HG03378 (cell line): ENCODE measurements around the gene PRKN.

Experiments used
- ATAC-seq: cut with Tn5 transposase; IDR thresholded peaks from one replicate; pipeline ENCODE4 v1.9.1; 2021; ENCODE audit warnings: mild to moderate bottlenecking, moderate library complexity; ENCODE audit not compliant: unreplicated experiment

Gene PRKN

GRCh38 chr6:161649841-161650240 is 1077.7 kb downstream of the PRKN start:
- no peak for ATAC-seq

- no peak for ATAC-seq
These were observed 1078.5 kb downstream of the PRKN start for GRCh38 chr6:161649068-161649467.

DNA sequence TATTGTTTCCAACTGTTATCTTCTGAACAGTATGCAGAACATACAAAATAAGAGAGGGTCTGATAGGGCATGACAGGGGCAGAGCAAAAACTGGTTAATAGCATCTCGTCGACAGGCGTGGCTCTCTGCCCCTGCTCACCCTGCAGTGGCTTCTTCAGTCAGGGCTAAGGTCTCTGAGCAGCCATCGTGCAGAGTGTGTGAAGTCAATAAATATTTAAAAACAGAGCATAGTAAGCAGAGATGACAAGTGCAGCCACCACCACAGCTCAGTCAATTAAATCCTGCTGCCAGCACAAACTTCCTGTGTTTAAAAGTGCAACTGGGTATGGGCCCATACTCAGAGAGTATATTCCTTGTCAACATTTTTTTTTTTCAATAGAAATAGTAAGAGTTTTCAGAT is 1080.3 kb downstream of the PRKN start:
- ATAC-seq, result no peak

GRCh38 chr6:161644521-161644920 is 1083.0 kb downstream of the PRKN start:
- ATAC-seq, result no peak

GRCh38 chr6:161641175-161641574 is 1086.4 kb downstream of the PRKN start:
- ATAC-seq, result no peak

DNA sequence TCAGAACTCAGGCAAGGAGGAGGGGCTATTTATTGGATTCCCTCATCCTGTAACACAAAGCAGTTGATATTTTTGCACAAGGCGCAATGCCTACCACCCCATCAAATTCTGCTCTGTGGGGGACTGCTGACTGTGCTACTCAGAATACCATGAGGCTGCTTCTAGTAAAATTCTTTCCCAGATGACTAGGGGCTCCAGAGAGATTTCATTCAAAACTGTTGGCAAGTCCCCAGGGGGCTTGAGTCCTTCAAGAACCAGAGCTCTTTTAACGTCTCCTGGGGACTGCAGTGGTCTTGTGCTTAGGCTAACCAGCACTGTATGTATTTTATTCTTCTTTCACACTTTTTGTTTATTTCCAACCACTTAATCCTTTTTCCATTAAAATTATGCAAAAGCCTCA is 1087.8 kb downstream of the PRKN start:
- no peak for ATAC-seq

GRCh38 chr6:161637658-161638057 is 1089.9 kb downstream of the PRKN start:
- no peak for ATAC-seq

DNA sequence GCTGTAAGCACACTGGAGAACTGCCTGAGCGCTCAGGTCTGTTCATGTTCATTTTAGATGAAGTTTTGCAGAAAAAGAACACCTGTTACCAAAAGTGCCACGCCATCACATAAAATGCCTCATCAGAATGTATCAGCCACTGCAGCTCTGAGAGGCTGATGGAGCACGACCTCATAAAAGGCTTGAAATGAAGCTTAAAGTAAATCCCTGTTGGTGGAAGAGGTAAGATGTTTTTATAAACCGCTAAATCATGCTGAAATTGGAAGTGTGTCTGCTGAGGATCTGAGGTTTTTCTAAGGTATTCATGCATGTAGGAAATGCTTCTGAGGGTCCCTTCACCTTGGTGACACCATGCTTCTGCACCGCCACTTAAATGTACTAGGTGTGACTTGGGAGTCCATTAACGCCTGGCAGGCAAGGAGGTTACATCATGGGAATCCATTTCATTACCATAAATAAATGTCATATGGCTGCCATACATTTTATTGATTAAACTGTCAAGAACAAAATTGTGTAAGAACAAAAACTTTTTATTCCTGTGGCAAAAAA is 1090.6 kb downstream of the PRKN start:
- no peak for ATAC-seq

- no peak for ATAC-seq
These were observed 1091.6 kb downstream of the PRKN start for GRCh38 chr6:161635975-161636374.

GRCh38 chr6:161634916-161635315 is 1092.7 kb downstream of the PRKN start:
- ATAC-seq, result no peak

GRCh38 chr6:161631676-161632194 is 1095.8 kb downstream of the PRKN start:
- ATAC-seq, result no peak

DNA sequence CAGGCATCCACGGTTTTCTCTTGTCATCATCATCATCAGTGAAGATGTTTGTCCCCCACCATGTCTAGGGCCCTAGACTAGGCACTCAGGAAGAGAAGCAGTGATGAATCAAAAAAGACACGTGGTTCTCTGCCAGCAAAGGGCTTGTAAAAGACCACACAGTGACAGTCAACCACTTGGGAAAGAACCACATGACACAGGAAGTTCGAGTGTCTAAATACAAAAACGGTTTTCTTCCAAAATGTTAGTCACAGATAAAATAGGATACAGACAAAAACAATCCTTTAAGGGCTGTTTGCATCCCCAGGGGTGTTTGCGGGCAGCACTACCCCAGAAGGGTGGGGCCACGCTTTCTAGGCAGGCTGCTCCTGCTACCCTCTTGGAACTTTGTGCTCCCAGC is 1096.9 kb downstream of the PRKN start:
- ATAC-seq, result no peak

- ATAC-seq, result no peak
These were observed 1101.4 kb downstream of the PRKN start for GRCh38 chr6:161626132-161626676.

DNA sequence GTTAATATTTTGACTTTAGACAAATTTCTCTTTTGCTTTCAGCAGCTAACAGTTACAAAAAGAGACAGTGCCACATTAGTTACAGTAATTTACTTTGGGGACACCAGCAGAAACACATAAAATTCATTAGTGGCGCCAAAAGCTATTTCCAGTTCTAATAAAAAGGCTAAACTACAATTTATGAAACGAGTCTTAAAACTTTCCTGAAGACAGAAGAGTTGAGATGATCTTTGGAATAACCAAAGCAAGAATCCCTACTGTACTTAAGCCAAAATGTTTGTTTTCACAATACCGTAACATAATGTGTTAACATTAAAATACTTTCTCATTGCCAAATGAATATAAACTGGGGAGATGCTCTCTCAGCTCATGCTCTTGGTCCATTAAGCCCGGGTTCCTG is 1103.5 kb downstream of the PRKN start:
- no peak for ATAC-seq

DNA sequence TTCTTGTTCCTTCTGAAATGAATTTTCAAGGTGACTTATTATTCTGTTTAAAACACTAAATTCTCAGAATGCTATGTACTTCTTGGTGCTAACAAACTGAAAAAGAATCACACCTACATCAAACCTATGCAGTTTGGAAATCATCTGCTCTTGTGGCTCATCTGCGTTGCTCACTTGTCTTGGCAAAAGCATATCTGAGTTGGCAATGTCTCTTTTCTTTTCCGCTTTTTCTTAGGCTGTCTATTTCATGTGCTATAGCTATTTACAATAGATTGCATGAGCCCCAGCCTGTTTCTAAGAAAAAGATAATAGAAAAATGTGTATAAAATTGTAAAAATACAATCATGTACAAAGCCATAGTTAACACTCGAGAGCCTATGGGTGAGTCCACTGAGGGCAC is 1104.8 kb downstream of the PRKN start:
- no peak for ATAC-seq

- ATAC-seq, result no peak
These were observed 1108.6 kb downstream of the PRKN start for GRCh38 chr6:161618831-161619454.

- ATAC-seq, result no peak
These were observed 1113.9 kb downstream of the PRKN start for GRCh38 chr6:161613711-161614110.

DNA sequence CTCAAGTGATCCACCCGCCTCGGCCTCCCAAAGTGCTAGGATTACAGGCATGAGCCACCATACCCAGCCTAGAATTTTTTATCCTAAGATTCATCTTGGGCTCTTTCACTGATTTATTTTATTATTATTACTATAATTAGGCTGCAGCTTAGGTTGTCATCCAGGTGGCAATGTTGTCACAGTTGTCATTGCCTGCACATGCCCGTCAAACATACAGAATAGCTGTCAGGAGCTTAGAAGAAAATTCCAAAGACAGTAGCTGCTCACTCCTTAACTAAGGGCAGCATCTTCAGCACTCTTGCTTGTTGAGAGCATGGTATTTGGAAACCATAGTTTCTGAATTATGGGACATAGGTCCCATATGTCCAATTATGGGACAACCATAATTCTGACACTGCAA is 1118.8 kb downstream of the PRKN start:
- ATAC-seq, result no peak

GRCh38 chr6:161607696-161608297 is 1119.8 kb downstream of the PRKN start:
- ATAC-seq, result no peak

DNA sequence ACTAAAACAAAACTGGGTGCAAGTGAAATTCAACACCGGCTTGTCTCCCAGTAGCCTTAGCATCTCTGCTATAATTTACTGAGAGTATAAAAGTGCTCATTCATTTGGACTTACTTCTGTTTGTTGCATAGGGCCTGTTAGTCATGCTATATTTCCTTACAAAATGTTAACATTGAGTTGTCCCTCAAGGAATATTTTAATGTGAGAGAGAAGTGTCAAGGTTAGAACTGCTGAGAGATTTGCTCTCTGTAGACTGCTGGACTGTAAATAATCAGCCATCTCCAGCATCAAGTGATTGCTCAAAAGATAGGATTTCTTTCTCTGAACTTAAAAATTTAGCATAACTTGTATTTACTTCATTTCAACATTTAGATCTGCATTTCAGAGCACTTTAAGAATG is 1125.2 kb downstream of the PRKN start:
- no peak for ATAC-seq

GRCh38 chr6:161598896-161599295 is 1128.7 kb downstream of the PRKN start:
- ATAC-seq, result no peak

DNA sequence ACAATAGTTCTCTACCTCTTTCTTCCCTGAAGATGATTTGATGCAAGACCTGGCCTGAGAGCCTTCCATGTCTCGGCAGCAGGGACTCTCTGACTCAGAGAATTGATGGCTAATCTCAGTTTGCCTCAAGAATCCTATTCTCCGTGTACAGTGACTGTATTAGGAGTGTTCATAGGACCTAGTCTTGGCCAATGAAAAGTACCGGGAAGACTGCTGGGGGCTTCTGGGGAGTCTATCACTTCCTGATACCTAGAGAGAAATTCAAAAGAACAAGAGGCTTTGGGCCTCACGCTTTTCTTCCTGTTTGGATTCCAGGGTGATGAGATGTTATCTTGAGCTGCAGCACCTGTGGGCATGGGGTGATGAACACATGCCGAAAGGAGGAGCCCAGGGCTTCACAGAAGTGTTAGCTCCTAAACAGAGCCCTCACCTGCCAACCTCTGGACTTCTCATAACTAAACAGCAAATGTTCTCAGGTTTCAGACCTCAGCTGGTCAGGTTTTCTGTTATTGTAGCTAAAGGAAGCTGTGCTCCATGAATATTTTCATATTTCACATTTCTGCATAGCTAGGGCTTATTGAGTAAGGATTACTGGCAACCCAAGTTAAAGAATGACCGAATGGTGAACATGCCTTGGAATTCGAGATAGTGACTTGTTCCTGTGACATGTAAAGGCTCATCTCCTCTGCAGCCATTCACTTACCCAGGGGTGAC is 1130.6 kb downstream of the PRKN start:
- ATAC-seq, result no peak
